VCaP (cell line): ENCODE results near the gene RIPK3.
"Not testable (repeated sequence)": the region's sequence is repeated elsewhere in the genome, so short reads cannot be mapped to it uniquely, and the experiment has no call there.

ENCODE experiments used
- H3K27ac ChIP-seq: fragments of 450-650 bp; 2 replicates; pipeline ENCODE4 v1.5.1; 2017
- CTCF ChIP-seq: fragments of 450-650 bp; conservative IDR thresholded peaks from 2 replicates; pipeline ENCODE4 v1.5.1; 2017; ENCODE audit warnings: mild to moderate bottlenecking, moderate library complexity

Gene RIPK3

GRCh38 chr14:24362241-24362960, 22.6 kb upstream of the RIPK3 start:
- no peak overlapping the region for H3K27ac ChIP-seq
- no peak for TF ChIP-seq CTCF

- TF ChIP-seq CTCF: no peak
- no peak overlapping the region for H3K27ac ChIP-seq
Observed at GRCh38 chr14:24361326-24361725, 21.5 kb upstream of the RIPK3 start.

GRCh38 chr14:24360281-24360680, 20.5 kb upstream of the RIPK3 start:
- no peak overlapping the region for H3K27ac ChIP-seq
- TF ChIP-seq CTCF: no peak

GRCh38 chr14:24356208-24356607, 16.4 kb upstream of the RIPK3 start:
- TF ChIP-seq CTCF: no peak

DNA sequence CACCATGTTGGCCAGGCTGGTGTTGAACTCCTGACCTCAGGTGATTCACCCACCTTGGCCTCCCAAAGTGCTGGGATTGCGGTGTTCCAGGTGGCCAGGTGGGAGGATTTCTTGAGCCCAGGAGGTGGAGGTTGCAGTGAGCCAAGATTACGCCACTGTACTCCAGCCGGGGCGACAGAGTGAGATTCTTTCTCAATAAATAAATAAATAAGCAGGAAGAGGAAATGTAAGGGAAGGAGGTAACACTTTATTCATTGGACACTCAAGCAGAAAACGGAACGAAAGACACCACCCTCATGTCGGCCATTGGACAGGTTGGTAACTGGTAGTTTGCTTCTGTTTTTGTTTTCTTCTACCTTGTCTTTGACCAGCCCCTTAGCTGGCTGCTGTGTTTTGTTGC, 15.2 kb upstream of the RIPK3 start:
- no peak for TF ChIP-seq CTCF
- no peak overlapping the region for H3K27ac ChIP-seq

More at GRCh38 chr14:24356208-24356607, 16.4 kb upstream of the RIPK3 start:
- no peak overlapping the region for H3K27ac ChIP-seq

DNA sequence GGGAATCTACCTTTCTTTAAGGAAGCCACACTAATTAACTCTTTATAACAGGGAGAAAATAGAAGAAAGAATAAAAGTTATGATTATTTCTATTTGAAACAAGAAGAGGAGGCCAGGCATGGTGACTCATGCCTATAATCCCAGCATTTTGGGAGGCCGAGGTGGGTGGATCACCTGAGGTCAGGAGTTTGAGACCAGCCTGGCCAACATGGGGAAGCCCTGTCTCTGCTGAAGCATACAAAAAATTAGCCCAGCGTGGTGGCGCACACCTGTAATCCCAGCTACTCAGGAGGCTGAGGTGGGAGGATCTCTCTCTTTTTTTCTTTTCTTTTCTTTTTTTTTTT, 14.7 kb upstream of the RIPK3 start:
- H3K27ac ChIP-seq: not testable (repeated sequence)

DNA sequence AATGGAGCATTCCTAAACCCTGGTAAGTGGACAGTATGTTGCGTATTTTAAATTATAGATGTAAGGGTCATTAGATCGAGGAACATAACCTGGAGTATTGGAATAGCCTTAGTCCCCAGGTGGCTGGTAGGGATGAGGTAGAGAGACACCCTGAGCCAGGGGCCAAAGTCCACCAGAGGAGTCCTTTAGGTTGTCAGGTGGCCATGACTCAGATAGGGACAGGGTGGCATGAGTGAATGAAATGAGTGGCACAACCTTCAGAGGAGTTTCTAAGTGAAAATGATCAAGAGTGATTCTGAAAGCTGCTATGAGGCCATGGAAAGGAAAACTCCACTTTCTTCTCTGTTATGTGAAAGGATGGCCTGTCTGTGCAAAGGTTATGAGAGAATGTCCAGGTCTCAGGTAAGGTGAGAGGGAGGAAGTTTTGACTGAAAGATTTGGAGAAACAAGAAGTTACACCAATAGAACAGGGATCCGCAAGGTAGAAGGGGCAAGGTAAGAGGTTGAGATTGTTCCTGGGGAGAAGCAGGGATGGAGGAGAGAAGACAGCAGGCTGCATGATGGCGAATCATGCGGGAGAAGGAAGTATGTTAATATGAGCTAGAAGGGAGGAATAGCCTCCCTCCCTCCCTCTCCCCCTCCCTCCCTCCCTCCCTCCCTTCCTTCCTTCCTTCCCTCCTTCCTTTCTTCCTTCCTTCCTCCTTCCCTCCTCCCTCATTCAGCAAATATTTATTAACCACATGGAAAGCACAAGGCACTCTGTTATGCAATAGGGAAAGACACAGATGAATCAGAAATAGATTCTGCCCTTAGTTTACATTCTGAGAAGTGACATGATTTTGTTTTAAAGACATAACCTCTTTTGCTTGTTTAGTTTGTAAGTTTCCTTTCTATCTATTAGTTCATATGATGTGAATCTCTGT, 14.0 kb upstream of the RIPK3 start:
- H3K27ac ChIP-seq: no peak overlapping the region

More for the DNA sequence above, 14.0 kb upstream of the RIPK3 start:
- no peak for TF ChIP-seq CTCF
